A549 (cell line): ENCODE results near the gene CCDC54.

Experiments used
- CEBPB ChIP-seq, 2 experiments: fragments of >200 bp in 1 of 2; sonication (Bioruptor Twin) in 1 of 2; formaldehyde crosslinking in 1 of 2; IDR thresholded peaks; 2 replicates each; pipeline ENCODE4 v1.6.1; 2012 to 2016
- MAFK ChIP-seq: fragments of 450-650 bp; IDR thresholded peaks from 2 replicates; pipeline ENCODE4 v1.6.1; 2014; ENCODE audit not compliant: partially characterized antibody
- TF ChIP-seq, protein P1 (sequence below): fragments of >200 bp; sonication (Bioruptor Twin); formaldehyde crosslinking; IDR thresholded peaks from 3 replicates; pipeline ENCODE4 v1.6.1; 2016
- TF ChIP-seq, protein P2 (sequence below): IDR thresholded peaks from 2 replicates; pipeline ENCODE4 v1.6.1; 2012
- TF ChIP-seq, protein P3 (sequence below): fragments of >200 bp; sonication (Bioruptor Twin); formaldehyde crosslinking; IDR thresholded peaks from 3 replicates; pipeline ENCODE4 v1.5.1; 2016
- TF ChIP-seq, protein P4 (sequence below): fragments of 200-600 bp; sonication (generic); IDR thresholded peaks from 2 replicates; pipeline ENCODE4 v1.6.1; 2016; ENCODE audit warnings: antibody characterized with exemption, mild to moderate bottlenecking, moderate library complexity

DNA sequence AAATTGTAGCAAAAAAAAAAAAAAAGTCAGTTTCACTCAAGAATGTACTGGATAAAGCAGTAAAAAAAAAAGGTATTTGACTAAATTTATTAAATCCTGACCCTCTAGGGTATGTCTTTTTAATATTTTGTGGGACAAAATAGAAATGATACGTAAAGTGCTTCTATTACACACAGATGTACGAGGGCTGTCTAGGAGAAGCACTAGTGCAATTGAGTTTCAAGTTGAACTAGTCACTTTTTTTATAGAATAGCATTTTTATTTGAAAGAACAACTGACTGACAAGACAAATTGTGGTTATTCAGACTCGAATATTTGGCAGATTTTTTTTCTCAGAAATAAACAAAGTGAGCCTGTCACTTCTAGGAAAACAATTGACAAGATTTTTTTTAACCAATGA is 49.0 kb downstream of the CCDC54 start:
- TF ChIP-seq, protein P1, sequence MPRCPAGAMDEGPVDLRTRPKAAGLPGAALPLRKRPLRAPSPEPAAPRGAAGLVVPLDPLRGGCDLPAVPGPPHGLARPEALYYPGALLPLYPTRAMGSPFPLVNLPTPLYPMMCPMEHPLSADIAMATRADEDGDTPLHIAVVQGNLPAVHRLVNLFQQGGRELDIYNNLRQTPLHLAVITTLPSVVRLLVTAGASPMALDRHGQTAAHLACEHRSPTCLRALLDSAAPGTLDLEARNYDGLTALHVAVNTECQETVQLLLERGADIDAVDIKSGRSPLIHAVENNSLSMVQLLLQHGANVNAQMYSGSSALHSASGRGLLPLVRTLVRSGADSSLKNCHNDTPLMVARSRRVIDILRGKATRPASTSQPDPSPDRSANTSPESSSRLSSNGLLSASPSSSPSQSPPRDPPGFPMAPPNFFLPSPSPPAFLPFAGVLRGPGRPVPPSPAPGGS, result no peak
- TF ChIP-seq, protein P2, sequence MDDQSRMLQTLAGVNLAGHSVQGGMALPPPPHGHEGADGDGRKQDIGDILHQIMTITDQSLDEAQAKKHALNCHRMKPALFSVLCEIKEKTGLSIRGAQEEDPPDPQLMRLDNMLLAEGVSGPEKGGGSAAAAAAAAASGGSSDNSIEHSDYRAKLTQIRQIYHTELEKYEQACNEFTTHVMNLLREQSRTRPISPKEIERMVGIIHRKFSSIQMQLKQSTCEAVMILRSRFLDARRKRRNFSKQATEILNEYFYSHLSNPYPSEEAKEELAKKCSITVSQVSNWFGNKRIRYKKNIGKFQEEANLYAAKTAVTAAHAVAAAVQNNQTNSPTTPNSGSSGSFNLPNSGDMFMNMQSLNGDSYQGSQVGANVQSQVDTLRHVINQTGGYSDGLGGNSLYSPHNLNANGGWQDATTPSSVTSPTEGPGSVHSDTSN, result no peak
- TF ChIP-seq, protein P3, sequence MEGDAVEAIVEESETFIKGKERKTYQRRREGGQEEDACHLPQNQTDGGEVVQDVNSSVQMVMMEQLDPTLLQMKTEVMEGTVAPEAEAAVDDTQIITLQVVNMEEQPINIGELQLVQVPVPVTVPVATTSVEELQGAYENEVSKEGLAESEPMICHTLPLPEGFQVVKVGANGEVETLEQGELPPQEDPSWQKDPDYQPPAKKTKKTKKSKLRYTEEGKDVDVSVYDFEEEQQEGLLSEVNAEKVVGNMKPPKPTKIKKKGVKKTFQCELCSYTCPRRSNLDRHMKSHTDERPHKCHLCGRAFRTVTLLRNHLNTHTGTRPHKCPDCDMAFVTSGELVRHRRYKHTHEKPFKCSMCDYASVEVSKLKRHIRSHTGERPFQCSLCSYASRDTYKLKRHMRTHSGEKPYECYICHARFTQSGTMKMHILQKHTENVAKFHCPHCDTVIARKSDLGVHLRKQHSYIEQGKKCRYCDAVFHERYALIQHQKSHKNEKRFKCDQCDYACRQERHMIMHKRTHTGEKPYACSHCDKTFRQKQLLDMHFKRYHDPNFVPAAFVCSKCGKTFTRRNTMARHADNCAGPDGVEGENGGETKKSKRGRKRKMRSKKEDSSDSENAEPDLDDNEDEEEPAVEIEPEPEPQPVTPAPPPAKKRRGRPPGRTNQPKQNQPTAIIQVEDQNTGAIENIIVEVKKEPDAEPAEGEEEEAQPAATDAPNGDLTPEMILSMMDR, result no peak
- TF ChIP-seq CEBPB (IDR thresholded peaks at IDR 0.05) (no peak), MAFK (no peak)
- TF ChIP-seq, protein P4, sequence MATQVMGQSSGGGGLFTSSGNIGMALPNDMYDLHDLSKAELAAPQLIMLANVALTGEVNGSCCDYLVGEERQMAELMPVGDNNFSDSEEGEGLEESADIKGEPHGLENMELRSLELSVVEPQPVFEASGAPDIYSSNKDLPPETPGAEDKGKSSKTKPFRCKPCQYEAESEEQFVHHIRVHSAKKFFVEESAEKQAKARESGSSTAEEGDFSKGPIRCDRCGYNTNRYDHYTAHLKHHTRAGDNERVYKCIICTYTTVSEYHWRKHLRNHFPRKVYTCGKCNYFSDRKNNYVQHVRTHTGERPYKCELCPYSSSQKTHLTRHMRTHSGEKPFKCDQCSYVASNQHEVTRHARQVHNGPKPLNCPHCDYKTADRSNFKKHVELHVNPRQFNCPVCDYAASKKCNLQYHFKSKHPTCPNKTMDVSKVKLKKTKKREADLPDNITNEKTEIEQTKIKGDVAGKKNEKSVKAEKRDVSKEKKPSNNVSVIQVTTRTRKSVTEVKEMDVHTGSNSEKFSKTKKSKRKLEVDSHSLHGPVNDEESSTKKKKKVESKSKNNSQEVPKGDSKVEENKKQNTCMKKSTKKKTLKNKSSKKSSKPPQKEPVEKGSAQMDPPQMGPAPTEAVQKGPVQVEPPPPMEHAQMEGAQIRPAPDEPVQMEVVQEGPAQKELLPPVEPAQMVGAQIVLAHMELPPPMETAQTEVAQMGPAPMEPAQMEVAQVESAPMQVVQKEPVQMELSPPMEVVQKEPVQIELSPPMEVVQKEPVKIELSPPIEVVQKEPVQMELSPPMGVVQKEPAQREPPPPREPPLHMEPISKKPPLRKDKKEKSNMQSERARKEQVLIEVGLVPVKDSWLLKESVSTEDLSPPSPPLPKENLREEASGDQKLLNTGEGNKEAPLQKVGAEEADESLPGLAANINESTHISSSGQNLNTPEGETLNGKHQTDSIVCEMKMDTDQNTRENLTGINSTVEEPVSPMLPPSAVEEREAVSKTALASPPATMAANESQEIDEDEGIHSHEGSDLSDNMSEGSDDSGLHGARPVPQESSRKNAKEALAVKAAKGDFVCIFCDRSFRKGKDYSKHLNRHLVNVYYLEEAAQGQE, result no peak
